GM11168 (cell line): ENCODE data around the gene AUTS2.

ENCODE experiments used
- in situ Hi-C: fragments of 300-500 bp; cut with MboI; formaldehyde crosslinking; loops from one replicate; pipeline ENCODE4 v1.12.0; 2022; ENCODE audit warnings: low sequenced_read_pairs; ENCODE audit not compliant: unreplicated experiment

AUTS2 gene

DNA sequence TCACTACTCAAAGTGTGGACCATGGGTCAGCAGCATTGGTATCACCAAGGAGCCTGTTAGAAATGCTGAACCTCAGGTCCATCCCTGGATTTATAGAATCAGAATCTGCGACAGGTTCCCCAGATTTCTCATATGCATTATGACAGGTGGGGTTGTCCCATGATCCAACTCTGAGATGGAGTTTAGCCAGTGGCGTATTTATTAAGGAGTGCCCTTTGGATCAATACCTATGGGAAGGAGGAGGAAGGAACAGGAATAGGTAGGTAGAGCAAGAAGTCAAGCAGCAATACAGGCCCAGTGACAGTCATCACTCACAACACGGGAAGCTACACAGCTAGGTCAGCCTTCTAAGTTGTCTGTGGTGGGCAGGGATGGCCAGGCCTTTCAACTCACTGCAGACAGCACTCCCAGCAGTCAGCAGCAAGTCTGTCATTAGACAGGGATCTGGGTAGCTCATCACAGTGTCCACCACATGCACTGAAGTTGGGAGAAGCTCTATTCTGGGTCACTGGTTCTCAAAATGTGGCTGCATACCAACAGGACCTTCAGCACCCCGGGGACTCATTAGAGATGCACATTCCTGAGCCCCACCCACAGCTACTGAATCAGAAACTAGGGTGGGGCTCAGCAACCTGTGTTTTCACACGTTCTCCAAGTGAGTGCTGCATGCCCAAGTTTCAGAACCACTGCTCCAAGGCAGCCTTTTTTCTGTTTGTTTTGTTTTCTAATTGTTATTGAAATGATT lies 1001.3 kb downstream of the AUTS2 start:
- in situ Hi-C loops, result no loop called here

DNA sequence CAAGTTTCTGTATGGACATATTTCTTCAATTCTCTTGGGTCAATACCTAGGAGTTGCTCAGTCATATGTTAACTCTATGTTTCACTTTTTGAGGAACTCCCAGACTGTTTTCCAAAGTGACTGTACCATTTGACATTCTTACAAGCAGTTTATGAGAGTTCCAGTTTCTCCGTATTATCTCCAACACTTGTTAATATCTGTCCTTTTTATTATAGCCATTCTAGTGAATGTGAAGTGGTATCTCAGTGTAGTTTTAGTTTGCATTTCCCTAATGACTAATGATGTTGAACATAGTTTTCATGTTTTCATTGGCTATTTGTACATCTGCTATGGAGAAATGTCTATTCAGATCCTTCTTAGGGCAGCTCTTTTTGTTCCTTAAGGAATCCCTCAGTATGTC lies 1002.7 kb downstream of the AUTS2 start:
- in situ Hi-C loops, result no loop called here

DNA sequence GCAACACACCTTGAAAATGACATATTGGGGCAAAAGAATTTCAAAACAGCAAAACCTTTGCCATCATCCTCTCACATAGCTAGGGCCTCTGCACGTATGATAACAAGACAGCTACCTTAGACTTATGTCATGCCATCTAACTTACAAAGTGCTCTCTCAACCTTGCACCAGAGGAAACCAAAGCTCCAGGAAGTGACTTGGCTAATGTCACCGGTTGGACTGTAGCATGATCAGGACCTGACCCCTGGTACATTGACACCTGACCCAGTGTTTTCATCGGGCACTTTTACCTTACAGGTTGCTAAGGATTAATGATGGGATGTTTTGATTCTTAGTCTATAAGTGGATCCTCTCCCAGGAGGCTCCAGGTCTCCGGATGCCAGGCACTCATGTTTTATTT lies 1003.8 kb downstream of the AUTS2 start:
- in situ Hi-C loops, result no loop called here

DNA sequence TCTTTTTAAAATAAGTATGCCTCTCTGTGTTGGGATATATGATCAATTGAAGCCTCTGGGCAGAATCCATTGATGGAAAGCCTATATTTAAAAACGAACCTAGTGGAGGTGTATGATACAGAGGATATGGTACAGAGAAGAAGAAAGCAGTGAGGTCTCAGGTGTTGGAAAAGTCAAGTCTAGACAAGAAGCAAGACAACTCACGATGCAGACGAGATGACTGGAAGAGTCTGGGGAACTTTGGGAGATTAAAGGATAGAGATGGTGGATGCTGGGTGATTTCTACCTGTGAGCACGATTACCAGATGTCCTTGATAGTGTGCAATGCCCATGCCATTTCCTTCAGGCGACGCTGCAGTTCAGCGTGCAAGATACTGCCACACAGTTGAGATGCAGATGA lies 1009.0 kb downstream of the AUTS2 start:
- in situ Hi-C loops, result no loop called here

DNA sequence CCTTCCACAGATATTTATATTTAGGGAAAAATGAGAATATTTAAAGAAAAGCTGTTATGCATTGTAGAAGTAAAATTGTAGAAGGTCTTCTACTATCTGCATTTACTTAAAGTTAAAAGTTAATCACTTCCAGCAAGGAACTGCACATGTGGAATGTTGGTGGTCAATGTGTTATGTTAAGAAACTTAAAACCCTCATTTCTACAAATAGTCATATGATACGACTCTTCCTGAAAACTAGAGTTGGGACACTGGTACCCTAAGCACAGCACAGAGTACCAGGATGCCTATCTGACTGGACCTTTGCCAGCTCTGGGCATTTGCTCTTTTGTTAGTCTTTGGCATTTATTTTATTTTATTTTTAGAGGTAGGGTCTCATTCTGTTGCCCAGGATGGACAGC lies 1009.5 kb downstream of the AUTS2 start:
- in situ Hi-C loops, result no loop called here

DNA sequence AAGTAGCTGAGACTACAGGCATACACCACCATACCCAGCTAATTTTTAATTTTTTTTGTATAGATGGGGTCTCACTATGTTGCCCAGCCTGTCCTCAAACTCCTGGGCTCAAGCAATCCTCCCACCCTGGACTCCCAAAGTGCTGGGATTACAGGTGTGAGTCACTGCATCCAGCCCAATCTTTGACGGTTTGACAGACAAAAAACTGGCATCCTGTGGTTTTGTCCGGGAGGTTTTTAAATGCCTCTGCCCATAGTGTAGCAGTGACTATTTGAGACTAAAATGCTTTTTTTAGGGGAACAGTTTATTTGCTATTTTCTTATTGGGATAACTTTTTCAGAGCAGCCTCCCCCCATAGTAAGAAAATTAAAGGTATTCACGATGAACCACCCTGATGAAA lies 1010.0 kb downstream of the AUTS2 start:
- in situ Hi-C loops, result no loop called here

DNA sequence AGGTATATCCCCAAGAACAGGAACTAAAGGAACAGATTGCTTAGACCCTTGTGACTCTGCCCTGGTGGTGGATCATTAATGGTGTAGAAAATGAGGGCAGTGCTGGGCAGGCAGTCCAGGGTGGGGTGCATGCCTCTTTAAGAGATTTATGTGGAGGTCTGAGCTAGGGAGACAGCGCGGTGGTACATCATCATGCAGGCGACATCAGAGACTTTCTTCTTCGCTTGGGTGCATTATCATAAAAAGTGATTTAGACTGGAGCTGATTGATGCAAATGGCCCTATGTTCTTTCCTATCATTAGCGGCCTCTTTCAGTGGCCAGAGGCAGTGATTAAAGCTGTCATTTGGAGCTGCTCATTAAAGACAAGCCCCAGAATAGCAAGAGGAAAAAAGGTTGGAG lies 1014.5 kb downstream of the AUTS2 start:
- in situ Hi-C loops, result no loop called here

DNA sequence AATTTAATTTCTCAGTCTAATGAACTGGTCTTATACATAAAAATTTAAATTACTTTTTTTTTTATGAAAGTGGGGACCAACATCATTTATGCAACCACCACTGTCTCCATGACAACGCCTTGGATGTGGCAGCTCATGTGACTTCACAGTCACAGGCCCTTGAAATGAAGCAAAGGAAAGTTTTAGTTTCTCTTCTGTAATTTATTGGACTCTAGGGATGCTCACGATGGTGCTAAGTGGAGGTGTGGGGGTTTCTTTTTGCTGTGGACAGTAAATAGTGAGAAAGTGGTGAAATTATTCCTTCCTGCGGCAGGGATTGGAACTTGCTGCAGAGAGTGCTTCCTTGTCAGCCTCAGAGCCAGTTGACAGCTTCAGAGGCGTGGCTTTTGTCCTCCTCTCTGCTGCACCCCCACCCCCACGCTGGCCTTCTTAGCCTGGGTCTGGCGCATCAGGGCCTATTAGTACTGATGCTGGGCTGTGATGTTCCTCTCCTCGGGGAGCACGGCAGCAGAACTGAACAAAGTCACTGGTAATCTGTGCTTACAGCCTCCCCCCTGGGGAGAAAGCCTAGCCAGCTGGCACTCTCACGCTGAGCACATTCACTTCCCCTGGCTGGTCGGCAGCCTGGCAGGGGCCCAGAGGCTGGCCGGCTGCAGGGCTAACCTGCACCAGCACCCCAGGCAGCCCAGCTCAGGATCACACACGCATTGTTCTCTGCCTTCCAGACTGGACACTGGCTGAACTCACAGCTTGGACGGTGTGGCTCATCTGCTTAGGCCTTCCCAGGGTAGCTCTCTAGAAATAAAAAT lies 1016.2 kb downstream of the AUTS2 start:
- in situ Hi-C loops, result no loop called here

DNA sequence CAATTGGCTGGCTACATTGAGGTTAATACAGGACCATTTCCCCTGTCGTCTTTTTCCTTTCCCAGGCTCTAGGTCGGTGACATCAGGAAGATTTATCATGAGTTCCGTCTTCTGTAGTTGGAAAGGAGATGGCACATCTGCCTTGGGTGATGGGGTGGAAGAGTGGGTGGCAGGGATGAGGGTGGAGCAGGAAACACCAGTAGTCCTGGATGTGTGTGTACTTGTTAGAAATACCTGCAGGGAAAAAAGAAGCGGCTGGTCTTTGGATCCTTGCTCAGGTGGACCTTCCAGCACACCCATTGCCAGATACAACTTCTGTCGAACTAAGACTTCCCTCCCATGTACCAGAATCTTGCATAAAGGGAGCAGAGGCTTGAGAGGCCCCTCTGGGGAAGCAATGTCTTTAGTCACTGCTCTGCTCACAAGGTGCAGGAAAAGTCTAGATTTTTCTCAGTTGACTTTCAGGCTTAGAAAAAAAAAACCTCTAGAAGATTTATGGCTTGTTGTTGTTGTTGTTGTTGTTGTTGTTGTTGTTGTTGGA lies 1016.9 kb downstream of the AUTS2 start:
- in situ Hi-C loops, result no loop called here

DNA sequence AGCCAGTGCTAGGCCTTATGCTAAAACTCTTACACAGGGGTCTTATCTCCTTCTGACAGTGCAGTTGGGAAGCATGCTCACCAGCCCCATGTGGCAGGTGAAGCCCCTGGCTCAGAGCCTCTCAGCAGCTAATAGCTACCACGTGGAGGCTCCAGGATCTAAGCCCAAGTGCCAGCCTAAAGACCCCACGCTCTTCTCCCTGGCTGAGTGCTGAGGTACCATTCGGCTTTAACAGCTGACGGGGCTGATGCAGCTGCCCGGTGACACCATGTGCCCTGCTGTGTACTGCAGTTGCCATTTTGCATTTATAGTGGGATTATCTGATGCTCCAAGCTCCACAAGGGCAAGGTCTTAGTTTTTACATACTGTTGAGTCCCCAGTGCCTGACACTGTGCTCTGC lies 1017.9 kb downstream of the AUTS2 start:
- in situ Hi-C loops, result no loop called here

DNA sequence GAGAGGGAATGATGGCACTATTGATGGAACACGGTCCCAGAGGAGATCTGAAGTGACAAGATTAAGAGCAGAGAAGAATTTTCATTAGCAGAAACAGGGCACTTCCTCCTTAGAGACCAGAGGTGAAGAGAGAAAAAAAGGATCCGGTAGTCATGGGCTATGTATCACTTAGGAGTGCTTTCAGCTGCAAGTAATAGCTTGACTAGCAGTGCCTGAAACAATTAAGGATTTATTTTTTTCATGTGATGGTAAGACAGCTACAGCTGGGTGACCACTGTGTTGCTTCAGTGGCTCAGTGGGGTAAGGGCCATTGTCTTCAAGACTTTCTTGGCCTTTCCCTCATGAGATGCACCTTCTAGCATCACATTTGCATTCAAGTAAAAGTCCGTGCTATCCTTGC lies 1018.5 kb downstream of the AUTS2 start:
- in situ Hi-C loops, result no loop called here

DNA sequence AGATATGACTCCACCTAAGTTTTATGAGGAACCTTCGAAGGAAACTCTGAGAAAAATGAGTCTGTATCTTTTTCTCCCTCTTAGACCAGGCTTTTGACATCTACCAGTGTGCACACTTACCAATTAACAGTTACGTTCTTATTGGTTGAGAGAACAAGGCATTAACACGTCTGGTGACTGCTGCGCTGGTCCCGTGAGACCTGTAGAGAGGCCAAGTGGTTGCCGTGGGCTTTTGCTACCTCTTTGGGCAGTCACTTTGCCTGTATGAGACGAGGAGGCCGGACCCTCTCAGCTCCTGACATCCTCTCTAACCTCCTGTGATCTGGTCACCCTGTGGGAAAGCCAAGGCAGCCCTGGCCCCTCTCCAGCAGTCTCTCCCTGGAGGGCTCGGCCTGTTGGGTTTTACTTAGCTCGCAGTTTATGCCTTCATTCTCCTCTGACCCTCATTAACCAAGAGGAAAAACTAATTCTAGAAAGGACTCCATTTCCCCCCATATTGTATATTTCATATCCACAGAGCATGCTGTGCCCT lies 1019.8 kb downstream of the AUTS2 start:
- in situ Hi-C loops, result no loop called here

DNA sequence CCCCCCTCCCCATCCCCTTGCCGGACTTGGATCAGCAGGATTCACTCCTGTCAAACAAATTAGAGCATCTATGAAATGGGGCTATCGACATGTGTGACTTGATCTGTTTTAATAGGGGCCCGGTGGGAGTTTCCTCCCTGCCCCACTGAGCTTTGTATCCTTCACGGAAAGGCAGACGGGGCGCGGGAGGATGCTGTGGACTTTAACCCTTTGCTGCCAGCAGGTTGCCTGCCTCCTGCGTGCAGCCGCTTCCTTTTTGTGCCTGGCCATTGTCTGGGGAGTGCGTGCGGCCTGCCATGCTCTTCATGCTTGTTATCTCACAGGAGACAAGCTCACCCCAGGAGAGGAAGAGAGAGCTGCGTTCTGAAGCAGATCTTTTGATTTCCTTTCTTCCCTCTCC lies 1020.9 kb downstream of the AUTS2 start:
- in situ Hi-C loops, result no loop called here

DNA sequence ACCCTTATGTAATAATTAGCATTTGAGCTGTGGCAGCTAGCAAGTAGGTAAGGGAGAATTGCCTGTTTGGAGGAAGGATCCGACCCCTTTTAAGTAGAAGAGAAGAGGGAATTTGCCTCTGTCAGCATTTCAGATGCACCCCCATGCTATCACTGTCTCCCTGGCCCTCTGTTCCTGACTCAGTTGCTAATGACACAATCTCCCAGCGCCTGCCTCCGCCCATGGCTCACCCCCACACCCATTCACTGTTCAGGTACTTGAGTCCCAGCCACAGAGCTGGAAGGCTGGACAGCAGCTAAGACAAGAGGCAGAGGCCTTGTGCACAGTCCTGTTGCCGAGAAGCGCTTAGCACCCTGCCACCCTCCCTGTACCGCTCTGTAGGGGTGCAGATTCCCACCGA lies 1021.4 kb downstream of the AUTS2 start:
- in situ Hi-C loops, result no loop called here

DNA sequence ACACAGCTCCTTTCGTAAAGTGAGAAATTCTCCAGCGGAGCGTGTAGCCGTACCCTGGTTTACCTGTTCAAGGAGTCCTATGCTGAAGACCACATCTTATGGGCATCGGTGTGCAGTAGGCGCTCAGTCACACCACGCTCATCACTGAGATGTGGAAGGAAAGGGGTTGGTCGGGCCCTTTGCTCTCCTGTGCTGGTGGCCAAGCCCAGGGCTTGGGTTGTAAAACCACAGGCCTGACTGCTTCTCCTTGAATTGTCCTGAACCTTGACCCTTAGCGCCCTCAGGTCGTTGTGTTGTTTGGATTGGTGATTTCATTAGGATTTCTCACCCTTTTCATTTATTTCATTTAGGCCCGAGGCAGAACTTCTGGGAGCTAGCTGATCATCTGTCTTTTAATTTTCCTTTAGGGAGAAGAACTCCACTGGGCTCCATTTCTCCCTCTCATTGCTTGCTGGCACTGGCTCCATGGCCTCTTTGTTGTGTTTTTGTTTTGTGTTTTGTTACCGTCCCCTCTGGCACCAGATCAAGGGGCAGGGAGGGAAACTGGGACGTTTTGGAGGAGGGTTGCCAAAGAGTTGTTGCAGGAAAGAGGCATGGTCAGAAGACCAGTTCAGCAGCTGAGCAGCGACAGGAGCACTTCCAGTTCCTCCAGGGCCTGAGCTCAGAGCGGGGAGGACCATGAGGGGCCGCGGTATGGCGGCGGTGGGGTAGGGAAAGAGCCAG lies 1022.2 kb downstream of the AUTS2 start:
- in situ Hi-C loops, result no loop called here

DNA sequence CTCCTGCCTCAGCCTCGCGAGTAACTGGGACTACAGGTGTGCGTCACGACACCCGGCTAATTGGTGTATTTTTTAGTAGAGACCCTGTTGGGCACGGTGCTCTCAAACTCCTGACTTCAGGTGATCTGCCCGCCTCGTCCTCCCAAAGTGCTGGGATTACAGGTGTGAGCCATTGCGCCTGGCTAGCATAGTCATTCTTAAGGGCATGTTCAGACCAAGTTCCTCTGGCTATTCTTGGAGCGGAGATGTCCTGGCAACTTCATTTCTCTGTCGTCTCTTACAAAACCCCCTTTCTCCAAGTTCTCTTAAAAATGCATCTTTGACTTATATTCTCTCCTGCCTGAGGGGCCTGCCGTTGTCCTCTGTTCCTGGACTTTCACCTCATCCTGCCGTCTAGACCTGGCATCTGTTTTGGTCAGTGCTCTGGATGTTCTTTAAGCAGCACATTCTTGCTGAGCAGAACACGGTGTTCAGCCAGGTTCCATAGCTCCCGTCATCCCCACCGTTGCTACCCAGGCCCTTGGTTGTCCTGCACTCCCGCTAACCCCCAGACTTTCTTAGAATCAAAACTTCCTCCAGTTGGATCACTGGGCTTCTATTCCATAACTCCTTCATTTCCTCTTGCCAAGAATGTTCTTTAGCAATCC lies 1023.8 kb downstream of the AUTS2 start:
- in situ Hi-C loops, result no loop called here

DNA sequence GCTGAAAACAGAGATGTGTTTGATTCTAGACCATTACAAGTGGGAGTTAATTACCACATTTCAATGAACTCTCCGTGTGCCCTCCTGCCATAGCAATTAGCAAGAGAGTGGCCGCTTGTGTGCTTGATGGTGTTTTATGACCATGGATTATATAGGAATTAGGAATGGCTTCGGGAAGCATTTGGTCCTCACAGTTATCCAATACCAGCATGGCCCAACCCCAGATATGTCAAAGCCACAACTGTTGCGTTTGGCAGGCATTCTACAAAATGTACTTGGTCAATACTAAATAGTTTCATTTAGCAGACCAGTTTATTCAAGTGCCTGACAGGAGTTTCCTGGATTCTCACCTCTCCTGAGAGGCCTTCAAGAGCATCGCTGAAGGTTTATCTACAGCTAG lies 1024.7 kb downstream of the AUTS2 start:
- in situ Hi-C loops, result no loop called here

DNA sequence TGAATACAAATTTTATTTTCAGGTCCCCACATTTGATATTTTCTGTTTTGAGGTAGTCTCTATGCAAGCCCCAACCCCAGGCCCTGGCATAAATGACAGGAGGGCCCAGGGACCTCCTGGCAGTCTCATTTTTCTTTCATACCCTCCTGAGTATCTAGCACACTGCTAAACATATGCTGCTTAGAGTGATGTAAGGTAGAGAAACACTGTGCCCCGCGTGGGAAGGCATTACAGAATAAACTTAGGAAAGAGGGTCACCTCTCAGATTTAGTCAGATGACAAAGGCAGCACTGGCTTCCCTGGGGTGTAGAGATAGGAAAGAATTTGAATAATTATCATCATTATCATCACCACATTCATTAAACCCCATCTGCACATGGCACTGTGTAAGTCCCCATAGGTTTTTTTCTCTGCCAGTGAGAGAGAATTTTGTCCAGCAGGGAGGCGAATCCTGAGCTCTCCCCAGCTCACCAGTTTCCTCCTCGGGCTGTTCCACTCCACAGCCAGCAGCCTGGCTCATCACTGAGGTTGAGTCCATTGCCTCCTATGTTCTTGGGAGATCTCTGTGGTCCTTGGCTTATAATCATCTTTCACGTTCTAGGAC lies 1026.3 kb downstream of the AUTS2 start:
- in situ Hi-C loops, result no loop called here

DNA sequence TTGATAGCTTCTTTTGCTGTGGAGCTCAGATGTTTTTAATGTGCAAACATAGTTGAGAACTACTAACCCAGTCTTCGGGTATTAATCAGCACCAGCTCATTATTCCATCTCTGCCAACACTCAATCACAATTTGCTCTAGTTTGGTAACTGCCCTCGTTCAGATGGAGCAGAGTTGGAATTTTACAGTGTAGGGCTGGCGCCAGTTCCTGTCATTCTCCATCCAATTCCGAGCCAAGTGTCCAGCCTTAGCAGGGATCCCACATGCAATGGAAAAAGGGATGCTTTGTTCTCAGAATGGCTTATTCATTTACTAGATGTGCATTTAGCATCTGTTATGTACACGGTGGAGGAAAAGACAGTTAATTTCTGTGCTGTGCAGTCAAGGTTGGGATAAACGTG lies 1029.2 kb downstream of the AUTS2 start:
- in situ Hi-C loops, result no loop called here

DNA sequence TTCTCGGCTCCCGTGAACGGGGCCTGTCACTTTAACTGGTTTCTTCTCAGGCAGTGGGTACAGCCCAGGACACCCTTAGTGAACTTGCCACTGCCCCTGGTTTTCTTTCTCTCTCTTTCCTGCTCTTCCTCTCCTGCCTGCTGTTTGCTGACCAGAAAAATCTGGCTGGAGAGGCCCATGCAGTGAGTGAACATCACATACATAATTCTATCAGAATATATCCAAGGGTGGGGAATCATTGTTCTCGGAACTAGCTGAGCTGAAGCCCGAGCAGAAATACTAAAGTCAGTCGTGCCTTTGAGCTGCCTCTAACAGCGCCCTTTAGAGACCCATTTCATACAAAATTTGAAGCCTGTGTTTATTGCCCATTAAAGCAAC lies 1032.2 kb downstream of the AUTS2 start:
- in situ Hi-C loops, result no loop called here
